ENCODE measurements around the gene RSAD2. TPM values are rescaled to one million over a fixed set of nuclear protein-coding genes. Genes with fewer than 3 reads are reported as not detected.

RSAD2 gene, protein sequence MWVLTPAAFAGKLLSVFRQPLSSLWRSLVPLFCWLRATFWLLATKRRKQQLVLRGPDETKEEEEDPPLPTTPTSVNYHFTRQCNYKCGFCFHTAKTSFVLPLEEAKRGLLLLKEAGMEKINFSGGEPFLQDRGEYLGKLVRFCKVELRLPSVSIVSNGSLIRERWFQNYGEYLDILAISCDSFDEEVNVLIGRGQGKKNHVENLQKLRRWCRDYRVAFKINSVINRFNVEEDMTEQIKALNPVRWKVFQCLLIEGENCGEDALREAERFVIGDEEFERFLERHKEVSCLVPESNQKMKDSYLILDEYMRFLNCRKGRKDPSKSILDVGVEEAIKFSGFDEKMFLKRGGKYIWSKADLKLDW
- 0.15 to 0.62 TPM (median 0.34 TPM) in 5 replicates for total RNA-seq (2022; extraction: Qiagen RNA extraction; ENCODE audit: low read depth)

DNA sequence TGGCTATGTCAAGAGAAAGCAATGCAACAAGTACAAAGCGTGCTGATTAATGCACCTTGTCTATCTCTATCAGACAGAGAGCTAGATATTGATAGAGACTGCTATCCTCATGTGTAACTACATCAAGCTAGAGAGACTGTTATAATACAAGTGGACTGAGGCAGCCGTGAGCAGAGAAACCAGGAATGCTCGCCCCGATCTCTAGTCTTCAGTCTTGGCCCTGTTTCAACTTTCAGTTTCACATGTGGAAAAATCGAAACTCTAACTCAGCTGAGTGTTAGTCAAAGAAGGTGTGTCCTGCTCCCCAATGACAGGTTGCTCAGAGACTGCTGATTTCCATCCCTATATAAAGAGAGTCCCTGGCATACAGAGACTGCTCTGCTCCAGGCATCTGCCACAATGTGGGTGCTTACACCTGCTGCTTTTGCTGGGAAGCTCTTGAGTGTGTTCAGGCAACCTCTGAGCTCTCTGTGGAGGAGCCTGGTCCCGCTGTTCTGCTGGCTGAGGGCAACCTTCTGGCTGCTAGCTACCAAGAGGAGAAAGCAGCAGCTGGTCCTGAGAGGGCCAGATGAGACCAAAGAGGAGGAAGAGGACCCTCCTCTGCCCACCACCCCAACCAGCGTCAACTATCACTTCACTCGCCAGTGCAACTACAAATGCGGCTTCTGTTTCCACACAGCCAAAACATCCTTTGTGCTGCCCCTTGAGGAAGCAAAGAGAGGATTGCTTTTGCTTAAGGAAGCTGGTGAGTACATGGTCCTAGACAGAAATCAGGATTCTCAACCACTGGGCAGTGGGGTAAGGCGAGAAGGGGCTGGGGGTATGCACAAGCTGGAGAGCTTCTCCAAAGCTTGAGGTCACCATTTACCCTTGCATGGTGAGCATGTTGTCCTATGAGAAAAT, at the start of gene RSAD2:
TSS of gene RSAD2 (plus strand) at position 376 of the 903 bp plus-strand sequence. CDS start at position 400, 24 bp downstream.

DNA sequence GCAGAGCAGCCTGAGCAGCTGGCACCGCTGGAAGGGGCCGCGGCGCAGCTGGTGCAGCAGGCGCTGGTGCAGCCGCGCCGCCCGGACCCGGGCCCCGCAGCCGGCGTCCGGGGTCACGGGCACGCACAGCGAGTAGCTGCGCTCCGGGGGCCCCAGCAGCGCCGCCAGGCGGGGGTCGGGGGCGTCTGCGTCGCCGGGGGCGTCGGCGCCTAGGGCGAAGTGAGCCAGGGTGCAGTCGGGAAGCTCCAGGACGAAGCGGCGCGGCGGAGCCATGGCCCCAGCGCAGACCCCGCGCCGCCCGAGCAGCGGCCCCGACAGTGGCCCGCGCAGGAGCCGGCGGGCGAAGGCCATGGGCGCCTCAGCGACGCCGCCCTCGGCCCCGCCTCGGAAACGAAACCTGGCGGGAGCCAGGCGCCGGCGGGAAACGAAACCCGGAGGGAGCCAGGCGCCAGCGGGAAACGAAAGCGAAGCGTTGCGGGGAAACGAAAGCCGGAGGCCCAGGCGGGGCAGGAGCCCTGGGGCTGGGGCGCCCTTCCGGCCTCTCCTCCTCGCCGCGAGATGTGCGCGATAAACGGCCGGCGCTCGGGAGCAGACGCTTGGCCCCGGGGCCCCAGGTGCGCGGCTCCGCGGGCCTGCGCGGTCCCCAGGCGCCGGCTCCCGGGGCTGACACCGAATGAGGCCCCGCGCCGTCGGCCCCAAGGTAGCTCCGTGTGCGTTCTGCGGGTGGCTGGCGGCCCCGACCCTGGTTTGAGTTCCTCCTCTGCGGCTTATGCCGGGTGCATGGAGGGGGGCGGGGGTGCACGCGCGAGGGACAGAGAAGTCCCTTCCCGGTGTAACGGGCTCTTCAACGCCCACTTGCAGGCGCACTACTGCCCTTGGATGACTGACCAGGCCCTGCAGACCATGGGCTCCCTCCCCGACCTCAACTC, 12.0 kb upstream of the RSAD2 start, which contains the start of gene CMPK2:
TSS of gene CMPK2 (minus strand) at position 562 of the 929 bp plus-strand sequence. CDS start at position 351, 211 bp downstream.

DNA sequence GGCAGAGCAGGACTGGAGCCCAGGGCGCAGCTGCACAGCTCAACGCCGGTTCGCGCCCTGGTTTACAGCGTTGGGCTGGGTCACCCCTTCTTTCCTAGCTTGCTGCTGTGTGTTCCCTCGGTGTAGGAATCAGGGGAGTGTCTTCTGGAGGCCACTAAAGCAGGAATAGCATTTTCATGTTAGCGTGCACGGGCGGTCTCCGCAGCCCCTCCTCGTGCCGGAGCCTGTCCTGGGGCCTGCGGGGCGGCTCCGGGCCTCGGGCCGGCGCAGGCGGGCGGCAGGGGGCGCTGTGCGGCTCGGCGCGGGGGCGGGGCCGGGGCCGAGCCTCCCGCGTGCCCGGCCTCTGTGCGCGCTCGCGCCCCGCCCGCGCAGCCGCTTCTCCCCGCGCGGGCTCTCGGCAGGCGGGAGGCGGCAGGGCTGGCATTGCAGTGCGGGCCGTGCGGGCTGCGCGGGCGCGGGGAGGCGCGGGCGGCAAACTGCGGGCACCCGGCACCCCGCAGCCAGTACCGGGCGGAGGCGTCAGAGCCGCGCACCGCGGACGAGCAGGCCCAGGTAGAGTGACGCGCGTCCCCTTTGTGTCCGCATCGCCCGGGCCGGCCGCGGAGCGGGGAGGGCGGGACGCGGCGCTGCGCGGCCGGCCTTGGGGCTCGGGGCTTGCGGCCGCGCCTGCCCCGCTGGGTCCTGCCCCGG, 39.6 kb downstream of the RSAD2 start, which contains the start of gene RNF144A:
TSS of gene RNF144A (plus strand) at position 342 of the 690 bp plus-strand sequence. CDS start 79,515 bp downstream, outside the sequence.

Other genes with a start within 250 kb of the RSAD2 start
- 0.87 to 1.6 TPM (median 1.1 TPM) in 5 replicates for gene CMPK2, start 11.9 kb upstream of the RSAD2 start, total RNA-seq (2022; extraction: Qiagen RNA extraction; ENCODE audit: low read depth)
- gene RNF144A, start 39.6 kb downstream of the RSAD2 start, total RNA-seq (2022; extraction: Qiagen RNA extraction; ENCODE audit: low read depth): 6.2 to 8.8 TPM (median 8.0 TPM) in 5 replicates

All from A549 treated with DMSO at 1 μM for 4 hours (cell line).